Left forelimb (tissue), 1 donor: ENCODE data around the gene NR1D2.
"Not testable (repeated sequence)": the region's sequence is repeated elsewhere in the genome, so short reads cannot be mapped to it uniquely, and the experiment has no call there.

Source experiments
- DNase-seq: peaks from one replicate; pipeline ENCODE4 v3.0.0-alpha.2; 2018; ENCODE audit warnings: low spot score

NR1D2 gene

DNA sequence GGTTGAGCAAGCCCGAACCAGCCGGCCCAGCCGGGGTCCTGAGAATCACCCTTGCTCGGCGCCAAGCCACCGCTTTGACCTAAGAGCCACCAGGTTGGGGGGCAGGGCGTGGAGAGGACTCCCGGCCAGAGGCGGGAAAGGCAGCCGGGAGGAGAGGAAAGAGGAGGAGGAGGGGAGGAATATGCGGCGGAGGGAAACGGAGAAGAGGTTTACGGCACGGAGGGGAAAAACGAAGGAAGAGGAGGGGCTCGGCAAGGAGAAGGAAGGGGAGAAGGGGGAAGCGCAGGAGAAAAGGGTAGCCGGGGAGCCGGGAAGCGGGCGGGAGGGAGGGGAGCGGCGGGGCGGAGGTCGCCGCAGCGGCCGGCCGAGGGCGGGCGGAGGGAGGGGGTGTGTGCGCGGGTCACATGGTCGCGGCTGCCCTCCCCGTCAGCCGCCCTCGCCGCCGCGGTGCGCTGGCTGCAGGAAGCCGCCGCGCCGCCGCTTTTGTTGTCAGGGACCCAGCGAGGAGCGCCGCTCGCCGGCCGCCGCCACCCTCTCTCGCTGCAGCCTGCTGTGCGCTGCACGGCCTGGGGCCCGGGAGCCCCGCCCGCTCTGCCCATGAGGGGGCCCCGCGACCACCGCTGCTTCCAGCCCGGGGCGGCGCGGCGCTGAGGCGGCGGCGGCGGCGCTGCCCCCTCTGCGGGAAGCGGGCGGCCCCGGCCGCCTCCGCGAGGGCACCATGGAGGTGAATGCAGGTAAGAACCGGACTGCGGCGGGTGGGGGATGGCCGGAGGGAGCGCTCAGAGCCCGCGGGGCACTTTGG, at the start of gene NR1D2:
Gene NR1D2, plus strand, starts transcription at position 426 of the 802 bp plus-strand sequence. Its CDS starts 293 bp downstream, at position 719.
- DNase-seq = peak; percentile 88

- no peak for DNase-seq
Measured at GRCh38 chr3:23900744-23901143, 44.3 kb upstream of the NR1D2 start.

DNA sequence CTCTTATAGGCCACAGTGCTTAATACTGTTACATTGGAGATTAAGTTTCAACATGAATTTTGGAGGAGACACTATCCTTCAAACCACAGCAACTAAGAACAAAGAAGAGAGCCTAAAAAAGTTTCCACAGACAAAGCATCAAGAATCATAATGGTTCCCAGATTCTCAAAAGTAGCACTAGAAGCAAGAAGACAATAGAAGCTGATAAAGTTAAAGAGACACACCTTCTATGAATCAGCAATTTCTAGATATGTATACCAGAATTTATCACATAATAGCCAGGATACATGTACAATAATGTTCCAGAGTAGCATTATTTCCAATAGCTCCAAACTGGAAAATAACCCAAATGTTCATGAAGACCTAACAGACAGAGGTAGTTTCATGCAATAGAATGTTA, 40.5 kb upstream of the NR1D2 start:
- DNase-seq = no peak

- DNase-seq = no peak
Measured at GRCh38 chr3:23909341-23909740, 35.7 kb upstream of the NR1D2 start.

DNA sequence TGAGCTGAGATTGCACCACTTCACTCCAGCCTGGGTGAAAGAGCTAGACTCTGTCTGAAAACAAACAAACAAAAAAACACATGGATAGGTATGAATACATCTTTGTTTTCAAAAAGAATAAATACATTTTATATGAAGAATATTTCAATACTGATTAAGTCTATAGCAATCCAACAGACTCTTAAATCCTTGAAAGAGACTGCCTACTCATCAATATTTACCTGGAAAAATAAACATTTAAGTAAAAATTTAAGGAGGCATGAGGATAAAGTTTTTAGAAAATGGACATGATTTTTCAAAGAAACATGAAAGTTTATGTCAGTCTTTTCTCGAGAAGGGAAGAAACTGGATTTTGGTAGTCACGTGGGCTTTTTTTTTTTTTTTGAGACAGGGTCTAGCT, 33.7 kb upstream of the NR1D2 start:
- no peak for DNase-seq

- DNase-seq = not testable (repeated sequence)
Measured at GRCh38 chr3:23912335-23912734, 32.8 kb upstream of the NR1D2 start.

- no peak for DNase-seq
Measured at GRCh38 chr3:23913182-23913581, 31.9 kb upstream of the NR1D2 start.

DNA sequence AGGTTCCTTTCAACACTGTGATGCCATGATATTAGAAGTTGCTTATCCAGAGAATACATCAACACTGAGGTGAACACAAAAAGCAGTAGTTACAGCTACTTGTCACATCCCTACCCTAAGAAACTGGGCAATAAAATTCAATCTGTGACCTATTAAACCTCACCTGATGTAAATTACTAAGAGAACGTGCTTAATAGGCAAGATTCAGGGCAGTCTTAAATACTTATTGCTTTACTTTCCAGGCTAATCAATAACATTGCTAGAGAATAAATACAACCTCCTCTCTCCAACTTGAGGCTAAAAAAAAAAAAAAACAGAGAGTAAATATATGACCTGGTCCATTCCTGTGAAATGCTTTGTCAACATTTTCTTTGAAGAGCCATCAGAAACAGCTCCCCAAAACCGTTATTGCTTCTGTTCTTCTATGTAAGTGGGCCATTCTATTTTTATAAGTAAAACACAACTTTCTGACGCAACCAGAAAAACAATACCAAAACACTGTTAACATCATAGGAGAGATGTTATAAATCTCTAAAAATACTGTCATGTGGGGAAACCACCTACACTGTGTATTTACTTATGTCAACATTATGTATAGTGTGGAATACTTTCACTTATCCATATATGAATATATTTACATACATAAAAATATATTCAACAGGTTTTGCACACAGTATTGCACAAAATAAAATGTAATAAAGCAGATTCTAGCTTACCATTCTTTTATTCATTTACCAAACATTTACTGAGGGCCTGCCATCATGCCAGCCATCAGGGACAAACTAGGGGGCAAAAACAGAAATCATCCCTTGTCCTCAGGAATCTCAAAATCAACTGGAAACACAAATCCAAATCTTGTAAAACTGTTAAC, 31.0 kb upstream of the NR1D2 start:
- no peak for DNase-seq

- no peak for DNase-seq
Measured at GRCh38 chr3:23915537-23916108, 29.5 kb upstream of the NR1D2 start.

DNA sequence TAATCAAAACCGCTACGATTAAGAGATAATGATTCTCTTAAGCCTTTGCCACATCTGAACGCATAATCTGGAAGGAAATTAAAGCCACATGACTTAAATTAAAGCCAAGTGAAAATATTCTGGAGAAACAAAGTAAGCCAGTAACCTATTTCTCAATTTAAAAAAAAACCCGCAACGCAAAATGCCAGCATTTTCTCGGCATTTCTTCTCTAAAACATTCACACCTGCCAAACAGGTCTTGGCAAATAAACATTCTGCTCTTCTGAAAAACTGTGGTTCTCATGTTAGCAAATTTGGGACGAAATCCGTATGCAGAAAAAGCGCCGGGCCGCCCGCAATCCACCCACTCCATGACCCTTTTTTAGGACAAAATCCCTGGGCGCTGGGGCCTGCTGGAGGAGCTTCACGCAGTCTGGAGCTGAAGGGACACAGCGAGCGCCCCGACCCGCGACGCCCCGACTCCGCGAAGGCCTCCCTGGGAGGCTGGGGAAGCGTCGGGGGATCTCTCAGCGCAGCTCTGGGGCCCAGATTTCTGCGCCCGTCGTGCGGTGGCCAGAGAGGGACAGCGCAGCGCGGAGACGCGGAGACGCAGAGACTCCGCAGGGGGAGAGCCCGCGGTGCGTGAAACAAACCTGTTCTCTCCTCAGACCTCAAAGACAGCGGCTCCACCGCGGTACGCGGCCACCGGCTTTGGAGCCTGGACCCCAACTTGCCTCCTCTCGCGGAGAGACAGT, 28.8 kb upstream of the NR1D2 start:
- DNase-seq = no peak

GRCh38 chr3:23916886-23917678, 28.0 kb upstream of the NR1D2 start, which contains the start of the genes NKIRAS1 and RPL15:
TSS of gene NKIRAS1 (minus strand) at chr3:23916990. CDS start at chr3:23910904, 6,086 bp downstream.
TSS of gene RPL15 (plus strand) at chr3:23917132. CDS start at chr3:23917860, 728 bp downstream.
- peak; percentile 97 for DNase-seq

DNA sequence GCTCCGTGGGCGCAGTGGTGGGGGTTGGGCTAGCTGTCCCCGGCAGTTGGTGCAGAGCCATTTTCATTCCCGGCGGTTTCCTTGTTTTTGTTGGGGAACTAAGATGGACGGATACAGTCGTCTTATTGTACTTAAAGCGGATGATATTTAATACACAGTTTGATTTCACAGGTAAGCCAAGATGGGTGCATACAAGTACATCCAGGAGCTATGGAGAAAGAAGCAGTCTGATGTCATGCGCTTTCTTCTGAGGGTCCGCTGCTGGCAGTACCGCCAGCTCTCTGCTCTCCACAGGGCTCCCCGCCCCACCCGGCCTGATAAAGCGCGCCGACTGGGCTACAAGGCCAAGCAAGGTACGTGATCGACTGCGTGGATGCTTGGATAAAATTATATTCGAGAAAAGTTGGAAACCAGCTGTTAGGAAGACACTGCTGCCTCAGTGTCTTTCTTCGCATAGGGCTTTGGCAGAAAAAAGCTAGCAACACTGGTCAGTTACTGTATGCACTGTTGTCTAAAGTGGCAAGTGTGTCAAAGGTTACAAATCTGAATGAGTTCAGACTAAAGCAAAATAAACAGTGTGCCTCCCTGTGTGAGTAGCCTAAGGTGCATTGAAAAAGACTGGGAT, 27.3 kb upstream of the NR1D2 start:
- DNase-seq = not testable (repeated sequence)

DNA sequence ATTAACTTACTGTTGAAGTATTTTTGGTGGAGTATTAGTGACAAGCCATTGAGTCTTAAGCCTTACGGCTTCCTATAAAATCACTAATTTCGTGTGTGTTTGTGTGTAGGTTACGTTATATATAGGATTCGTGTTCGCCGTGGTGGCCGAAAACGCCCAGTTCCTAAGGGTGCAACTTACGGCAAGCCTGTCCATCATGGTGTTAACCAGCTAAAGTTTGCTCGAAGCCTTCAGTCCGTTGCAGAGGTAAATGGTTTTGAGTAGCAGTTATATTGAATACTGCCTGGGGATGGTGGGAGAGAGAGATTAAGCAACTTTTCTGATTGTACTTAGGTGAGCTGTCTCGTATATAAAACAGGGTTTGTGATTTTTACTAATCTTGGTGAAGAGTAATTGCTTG, 26.8 kb upstream of the NR1D2 start:
- not testable (repeated sequence) for DNase-seq

DNA sequence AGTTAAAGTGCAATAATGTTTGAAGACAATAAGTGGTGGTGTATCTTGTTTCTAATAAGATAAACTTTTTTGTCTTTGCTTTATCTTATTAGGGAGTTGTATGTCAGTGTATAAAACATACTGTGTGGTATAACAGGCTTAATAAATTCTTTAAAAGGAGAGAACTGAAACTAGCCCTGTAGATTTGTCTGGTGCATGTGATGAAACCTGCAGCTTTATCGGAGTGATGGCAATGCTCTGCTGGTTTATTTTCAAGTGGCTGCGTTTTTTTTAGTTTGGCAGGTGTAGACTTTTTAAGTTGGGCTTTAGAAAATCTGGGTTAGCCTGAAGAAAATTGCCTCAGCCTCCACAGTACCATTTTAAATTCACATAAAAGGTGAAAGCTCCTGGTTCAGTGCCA, 25.5 kb upstream of the NR1D2 start:
- DNase-seq = no peak

GRCh38 chr3:23920151-23920655, 24.9 kb upstream of the NR1D2 start:
- DNase-seq = no peak

DNA sequence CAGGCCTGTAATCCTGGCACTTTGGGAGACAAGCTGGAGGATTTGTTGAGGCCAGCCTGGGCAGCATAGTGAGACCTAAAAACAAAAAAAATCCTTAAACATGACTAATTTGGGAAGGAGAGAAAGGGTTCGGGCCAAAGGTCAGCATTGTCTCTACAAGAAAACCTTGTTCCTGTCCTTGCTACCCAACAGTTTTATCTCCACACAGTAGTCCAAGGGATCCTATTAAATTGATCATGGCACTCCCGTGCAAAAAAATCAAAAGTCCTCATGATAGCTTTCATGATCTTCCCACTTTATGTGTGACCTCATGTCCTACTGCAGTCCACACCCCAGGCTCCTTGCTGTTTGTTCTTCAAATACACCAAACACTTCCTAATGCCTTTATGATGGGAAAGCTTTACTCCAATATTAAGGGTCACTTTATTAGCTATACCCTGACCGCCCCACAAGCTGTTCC, 24.0 kb upstream of the NR1D2 start:
- no peak for DNase-seq

GRCh38 chr3:23923786-23924185, 21.3 kb upstream of the NR1D2 start:
- DNase-seq = no peak

DNA sequence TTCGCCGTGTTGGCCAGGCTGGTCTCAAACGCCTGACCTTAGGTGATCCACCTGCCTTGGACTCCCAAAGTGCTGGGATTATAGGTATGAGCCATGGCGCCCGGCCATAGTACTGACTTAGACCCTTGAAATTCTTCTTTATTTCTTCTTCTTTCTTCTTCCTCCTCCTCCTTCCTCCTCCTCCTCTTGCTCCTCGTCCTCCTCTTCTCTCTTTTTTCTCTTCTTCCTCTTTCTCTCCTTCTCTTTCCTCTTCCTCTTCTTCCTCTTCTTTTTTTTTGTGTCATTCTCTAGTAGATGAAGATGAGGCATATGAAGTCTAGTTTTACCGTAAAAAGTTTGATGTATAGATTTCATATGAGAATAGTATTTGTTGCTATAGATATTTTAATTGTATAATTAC, 18.8 kb upstream of the NR1D2 start:
- DNase-seq = no peak

- no peak for DNase-seq
Measured at GRCh38 chr3:23926736-23927135, 18.4 kb upstream of the NR1D2 start.

- DNase-seq = no peak
Measured at GRCh38 chr3:23928524-23928923, 16.6 kb upstream of the NR1D2 start.
